Measurements from ENCODE around the gene THOC5.
"Not testable (repeated sequence)": the region's sequence is repeated elsewhere in the genome, so short reads cannot be mapped to it uniquely, and the experiment has no call there.

Gene THOC5

GRCh38 chr22:29503811-29504372 is 49.7 kb downstream of the THOC5 start:
- ChIA-PET POLR2A (no interaction called here), CTCF (no interaction called here)
- no peak for TF ChIP-seq CTCF (IDR thresholded peaks at IDR 0.05; ENCODE audit: control extremely low read depth, extremely low read depth, low read depth, missing control alignments)
- DNase-seq (ENCODE audit: extremely low spot score): no peak

GRCh38 chr22:29499852-29500251 is 53.7 kb downstream of the THOC5 start:
- ChIA-PET CTCF (interaction anchor here (1.8 kb wide), 1 partner anchor 15 kb away, joined by 4 read pairs; no protein-coding TSS in a partner anchor), POLR2A (no interaction called here)
- no peak for TF ChIP-seq CTCF (IDR thresholded peaks at IDR 0.05; ENCODE audit: control extremely low read depth, extremely low read depth, low read depth, missing control alignments)
- no peak for DNase-seq (ENCODE audit: extremely low spot score)

GRCh38 chr22:29493636-29494035 is 59.9 kb downstream of the THOC5 start:
- POLR2A ChIA-PET: no interaction called here
- CTCF ChIA-PET: no interaction called here
- no peak for DNase-seq (ENCODE audit: extremely low spot score)
- no peak for TF ChIP-seq CTCF (IDR thresholded peaks at IDR 0.05; ENCODE audit: control extremely low read depth, extremely low read depth, low read depth, missing control alignments)

- no peak for TF ChIP-seq CTCF (IDR thresholded peaks at IDR 0.05; ENCODE audit: control extremely low read depth, extremely low read depth, low read depth, missing control alignments)
- CTCF ChIA-PET: no interaction called here
- POLR2A ChIA-PET: no interaction called here
- DNase-seq (ENCODE audit: extremely low spot score): no peak
Observed at GRCh38 chr22:29491012-29491411, 62.5 kb downstream of the THOC5 start.

- DNase-seq (ENCODE audit: extremely low spot score); POLR2A ChIA-PET; CTCF ChIA-PET: not testable (repeated sequence)
Observed at GRCh38 chr22:29489127-29489780, 64.3 kb downstream of the THOC5 start.

- TF ChIP-seq CTCF (IDR thresholded peaks at IDR 0.05; ENCODE audit: control extremely low read depth, extremely low read depth, low read depth, missing control alignments): no peak
- no peak for DNase-seq (ENCODE audit: extremely low spot score)
- POLR2A ChIA-PET: interaction anchor here (0.6 kb wide), 1 partner anchor 1015 kb away, joined by 3 read pairs; no protein-coding TSS in a partner anchor
- CTCF ChIA-PET: interaction anchor here (1.0 to 1.6 kb wide), 3 partner anchors 10 to 14 kb away, joined by 3 to 4 read pairs (median 4); no protein-coding TSS in a partner anchor
Observed at GRCh38 chr22:29487426-29487986, 66.1 kb downstream of the THOC5 start.

GRCh38 chr22:29485448-29485847 is 68.1 kb downstream of the THOC5 start:
- ChIA-PET CTCF (interaction anchor here (1.1 to 1.5 kb wide), 3 partner anchors 11 to 15 kb away, joined by 3 to 4 read pairs (median 4); no protein-coding TSS in a partner anchor), POLR2A (no interaction called here)
- no peak for TF ChIP-seq CTCF (IDR thresholded peaks at IDR 0.05; ENCODE audit: control extremely low read depth, extremely low read depth, low read depth, missing control alignments)
- no peak for DNase-seq (ENCODE audit: extremely low spot score)
